GM12801 (cell line): ENCODE results near the gene PCDHGA8.

Experiments
- TF ChIP-seq, protein P1 (sequence below): IDR thresholded peaks from one replicate; pipeline ENCODE4 v1.5.1; 2011; ENCODE audit warnings: control low read depth; ENCODE audit not compliant: insufficient read length; ENCODE audit errors: extremely low read depth

Gene PCDHGA8

GRCh38 chr5:141354900-141355469 lies 37.4 kb upstream of the PCDHGA8 start, which contains the start of gene PCDHGA4:
TSS of gene PCDHGA4 (plus strand) at chr5:141355021. CDS start at chr5:141355108, 87 bp downstream.
- TF ChIP-seq, protein P1, sequence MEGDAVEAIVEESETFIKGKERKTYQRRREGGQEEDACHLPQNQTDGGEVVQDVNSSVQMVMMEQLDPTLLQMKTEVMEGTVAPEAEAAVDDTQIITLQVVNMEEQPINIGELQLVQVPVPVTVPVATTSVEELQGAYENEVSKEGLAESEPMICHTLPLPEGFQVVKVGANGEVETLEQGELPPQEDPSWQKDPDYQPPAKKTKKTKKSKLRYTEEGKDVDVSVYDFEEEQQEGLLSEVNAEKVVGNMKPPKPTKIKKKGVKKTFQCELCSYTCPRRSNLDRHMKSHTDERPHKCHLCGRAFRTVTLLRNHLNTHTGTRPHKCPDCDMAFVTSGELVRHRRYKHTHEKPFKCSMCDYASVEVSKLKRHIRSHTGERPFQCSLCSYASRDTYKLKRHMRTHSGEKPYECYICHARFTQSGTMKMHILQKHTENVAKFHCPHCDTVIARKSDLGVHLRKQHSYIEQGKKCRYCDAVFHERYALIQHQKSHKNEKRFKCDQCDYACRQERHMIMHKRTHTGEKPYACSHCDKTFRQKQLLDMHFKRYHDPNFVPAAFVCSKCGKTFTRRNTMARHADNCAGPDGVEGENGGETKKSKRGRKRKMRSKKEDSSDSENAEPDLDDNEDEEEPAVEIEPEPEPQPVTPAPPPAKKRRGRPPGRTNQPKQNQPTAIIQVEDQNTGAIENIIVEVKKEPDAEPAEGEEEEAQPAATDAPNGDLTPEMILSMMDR: no peak

GRCh38 chr5:141355641-141356040 lies 36.8 kb upstream of the PCDHGA8 start:
- TF ChIP-seq, protein P1: no peak

GRCh38 chr5:141356133-141356532 lies 36.3 kb upstream of the PCDHGA8 start:
- TF ChIP-seq, protein P1: no peak

- TF ChIP-seq, protein P1: no peak
These were observed 35.5 kb upstream of the PCDHGA8 start for GRCh38 chr5:141356950-141357349.

DNA sequence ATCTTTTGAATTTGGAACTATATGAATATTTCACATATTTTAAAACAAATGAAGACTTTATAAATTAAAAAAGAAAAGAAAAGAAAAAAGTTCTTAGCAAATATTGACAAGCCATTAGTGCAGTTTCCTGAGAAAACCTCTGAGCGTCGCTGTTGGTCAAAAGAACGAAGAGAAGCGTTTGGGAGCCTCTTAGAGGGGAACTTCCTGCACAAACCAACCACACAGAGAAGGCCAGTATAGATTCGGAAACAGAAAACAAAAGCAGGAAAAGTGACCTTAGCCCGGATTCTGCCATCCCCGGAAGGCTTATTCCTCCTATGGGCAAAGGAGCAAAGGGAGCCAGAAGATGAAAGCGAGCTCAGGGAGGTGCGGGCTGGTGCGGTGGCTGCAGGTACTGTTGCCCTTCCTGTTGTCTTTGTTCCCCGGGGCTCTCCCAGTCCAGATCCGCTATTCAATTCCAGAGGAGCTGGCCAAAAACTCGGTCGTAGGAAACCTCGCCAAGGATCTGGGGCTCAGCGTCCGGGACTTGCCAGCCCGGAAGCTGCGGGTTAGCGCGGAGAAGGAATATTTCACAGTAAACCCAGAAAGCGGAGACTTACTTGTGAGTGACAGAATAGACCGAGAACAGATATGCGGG lies 32.5 kb upstream of the PCDHGA8 start, which contains the start of gene PCDHGB2:
PCDHGB2 (plus strand) TSS at position 205 of the 637 bp plus-strand sequence; CDS start at position 347, 142 bp downstream.
- TF ChIP-seq, protein P1: no peak

DNA sequence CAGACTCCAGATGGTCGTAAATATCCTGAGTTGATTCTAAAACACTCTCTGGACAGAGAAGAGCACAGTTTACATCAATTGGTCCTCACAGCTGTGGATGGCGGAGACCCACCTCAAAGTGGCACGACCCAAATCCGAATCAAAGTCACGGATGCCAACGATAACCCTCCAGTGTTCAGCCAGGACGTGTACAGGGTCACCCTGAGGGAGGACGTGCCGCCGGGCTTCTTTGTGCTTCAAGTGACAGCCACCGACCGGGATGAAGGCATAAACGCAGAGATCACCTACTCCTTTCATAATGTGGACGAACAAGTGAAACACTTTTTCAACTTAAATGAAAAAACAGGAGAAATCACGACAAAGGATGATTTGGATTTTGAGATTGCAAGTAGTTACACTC lies 31.7 kb upstream of the PCDHGA8 start:
- TF ChIP-seq, protein P1: no peak

GRCh38 chr5:141362719-141363118 lies 29.7 kb upstream of the PCDHGA8 start:
- TF ChIP-seq, protein P1: no peak
